B cell (primary cell): ENCODE results near the gene NBEAL2. TPM values are rescaled to one million over a fixed set of nuclear protein-coding genes. Genes with fewer than 3 reads are reported as not detected.

Experiments used
- ATAC-seq: fragments of 200-7000 bp; cut with Tn5 transposase; one replicate; pipeline ENCODE4 v1.10.0; 2021; ENCODE audit warnings: low read depth, mild to moderate bottlenecking, moderate number of reproducible peaks, moderate library complexity
- CTCF ChIA-PET: fragments of 350-600 bp; sonication (Branson Sonifier 250); formaldehyde crosslinking; loops from one replicate; lab custom pipeline; 2021; ENCODE audit warnings: antibody characterized with exemption, inconsistent platforms; lab: Charles Lee
- POLR2A ChIA-PET: fragments of 350-600 bp; sonication (Branson Sonifier 250); formaldehyde crosslinking; loops from one replicate; lab custom pipeline; 2021; ENCODE audit warnings: antibody characterized with exemption; lab: Charles Lee
- DNase-seq: peaks from one replicate; pipeline ENCODE4 v3.0.0; 2013
- H2AFZ ChIP-seq: 2 replicates; pipeline ENCODE4 v1.6.1; 2012; ENCODE audit warnings: mild to moderate bottlenecking, low read depth, low read length; ENCODE audit not compliant: insufficient read depth, poor library complexity, severe bottlenecking
- H3K27ac ChIP-seq, 2 donors: 1 replicate in 1 of 2; 2 replicates in 1 of 2; pipeline ENCODE4 v1.5.1; 2012 to 2013; ENCODE audit warnings: low read length in 2 of 2, mild to moderate bottlenecking in 2 of 2, moderate library complexity in 1 of 2
- H3K27me3 ChIP-seq, 4 experiments: fragments of 200-600 bp in 1 of 4; sonication (generic) in 1 of 4; replicated peaks in 1 of 4; 1 replicate in 2 of 4; 2 replicates in 2 of 4; pipeline versions ENCODE4 v1.6.1 to v1.7.0; 2013 to 2016; ENCODE audit warnings: low read length in 3 of 4, mild to moderate bottlenecking in 2 of 4, mixed read lengths in 1 of 4, moderate library complexity in 1 of 4; ENCODE audit not compliant: insufficient read depth in 4 of 4, control insufficient read depth in 3 of 4; ENCODE audit errors: control extremely low read depth in 1 of 4
- H3K36me3 ChIP-seq, 2 experiments: replicated peaks in 1 of 2; 1 replicate in 1 of 2; 2 replicates in 1 of 2; pipeline versions ENCODE4 v1.6.1 to v1.7.1; 2013; ENCODE audit warnings: low read length in 1 of 2; ENCODE audit not compliant: insufficient read depth in 2 of 2, control insufficient read depth in 1 of 2; ENCODE audit errors: control extremely low read depth in 1 of 2, extremely low read depth in 1 of 2
- H3K4me1 ChIP-seq, 2 donors: fragments of 200-600 bp in 1 of 2; sonication (generic) in 1 of 2; 1 replicate in 1 of 2; 2 replicates in 1 of 2; pipeline versions ENCODE4 v1.5.1 to v1.6.1; 2013 to 2017; ENCODE audit warnings: low read length in 2 of 2; ENCODE audit not compliant: control insufficient read depth in 2 of 2, insufficient read depth in 2 of 2
- H3K4me2 ChIP-seq: replicated peaks from 2 replicates; pipeline ENCODE3; 2012; ENCODE audit warnings: mild to moderate bottlenecking, low read depth, low read length; ENCODE audit not compliant: poor library complexity, severe bottlenecking
- H3K4me3 ChIP-seq, 5 experiments: fragments of 200-600 bp in 1 of 5; sonication (generic) in 1 of 5; 1 replicate in 3 of 5; 2 replicates in 2 of 5; pipeline versions ENCODE4 v1.5.1 to v1.7.0; 2011 to 2016; ENCODE audit warnings: low read length in 4 of 5, mild to moderate bottlenecking in 4 of 5, low read depth in 2 of 5, control low read depth in 1 of 5, moderate library complexity in 1 of 5; ENCODE audit not compliant: insufficient read depth in 1 of 5; ENCODE audit errors: control extremely low read depth in 1 of 5, extremely low read depth in 1 of 5
- H3K79me2 ChIP-seq: fragments of 200-600 bp; sonication (generic); one replicate; pipeline ENCODE4 v1.6.0; 2016; ENCODE audit warnings: low read length; ENCODE audit not compliant: control insufficient read depth, insufficient read depth
- H3K9ac ChIP-seq: fragments of 200-600 bp; sonication (generic); 2 replicates; pipeline ENCODE4 v1.6.1; 2017; ENCODE audit warnings: mild to moderate bottlenecking, low read length, moderate library complexity
- H3K9me3 ChIP-seq, 3 donors: one replicate each; pipeline versions ENCODE4 v1.6.1 to v1.7.1; 2013; ENCODE audit warnings: low read length in 2 of 3; ENCODE audit not compliant: control insufficient read depth in 2 of 3, insufficient read depth in 1 of 3; ENCODE audit errors: control extremely low read depth in 1 of 3
- H4K20me1 ChIP-seq: 2 replicates; pipeline ENCODE4 v1.6.0; 2012; ENCODE audit warnings: mild to moderate bottlenecking, low read length; ENCODE audit not compliant: insufficient read depth, control insufficient read depth, poor library complexity, severe bottlenecking
- H3K27ac Mint-ChIP-seq: one replicate; pipeline ENCODE4 v1.8.0; 2021; ENCODE audit warnings: mixed read lengths
- H3K27me3 Mint-ChIP-seq: one replicate; pipeline ENCODE4 v1.8.0; 2021; ENCODE audit warnings: mixed read lengths
- H3K4me1 Mint-ChIP-seq: one replicate; pipeline ENCODE4 v1.8.0; 2021; ENCODE audit warnings: mixed read lengths
- H3K4me3 Mint-ChIP-seq: one replicate; pipeline ENCODE4 v1.8.0; 2021; ENCODE audit warnings: mixed read lengths
- H3K9me3 Mint-ChIP-seq: one replicate; pipeline ENCODE4 v1.8.0; 2022; ENCODE audit warnings: mixed read lengths; ENCODE audit not compliant: insufficient read depth
- CTCF ChIP-seq: fragments of 200-600 bp; IDR thresholded peaks from one replicate; pipeline ENCODE4 v1.8.0; 2022; ENCODE audit warnings: antibody characterized with exemption, mild to moderate bottlenecking
- EZH2 ChIP-seq: IDR thresholded peaks from 2 replicates; pipeline ENCODE4 v1.6.1; 2012; ENCODE audit warnings: borderline replicate concordance, low read depth, mild to moderate bottlenecking, moderate library complexity, low read length; ENCODE audit not compliant: insufficient read depth, poor library complexity, severe bottlenecking
- WGBS: methylation state at CpG from one replicate; pipeline ENCODE4 v1.1.5; 2013; ENCODE audit warnings: missing lambda C conversion rate; ENCODE audit not compliant: insufficient coverage; 5-methylcytosine and 5-hydroxymethylcytosine counted together
- intact Hi-C: fragments of 100-400 bp; cut with micrococcal nuclease; formaldehyde crosslinking; loops from one replicate; pipeline ENCODE4 v1.10.0; 2022
- polyA plus RNA-seq: library from polyadenylated mRNA; depleted of rRNA; stranded (reverse); fragments of >200 nt; gene quantifications from 2 replicates; pipeline ENCODE4 v1.2.3, GENCODE V29; 2012
- total RNA-seq, 2 donors: library from RNA; stranded (reverse); fragments of 120-200 nt in 1 of 2; gene quantifications; 1 replicate in 1 of 2; 2 replicates in 1 of 2; pipeline versions ENCODE4 v1.2.3 to v1.2.4, GENCODE V29; 2013 to 2022

The NBEAL2 gene
- total and polyA plus RNA-seq, 2 donors (not counting 1 experiment from before 2014, with no cell fraction given), result 63.8 to 155 TPM

GRCh38 chr3:46934072-46934471, 45.4 kb upstream of the NBEAL2 start:
- intact Hi-C loops, result no loop called here
- H3K9ac ChIP-seq, result peak overlapping the region; percentile 7
- no peak overlapping the region for H3K4me2 ChIP-seq
- peaks cover 1 to 49% of the 10 kb centered on the region in 2 experiments for H3K36me3 ChIP-seq
- ChIA-PET CTCF (interaction anchor here (1.1 to 13.6 kb wide), 5 partner anchors 12 to 61 kb away, joined by 3 to 146 read pairs (median 4); partner anchors contain the start of gene CCDC12), POLR2A (no interaction called here)
- peak overlapping the region in 1 of 2 donors; percentile 62 for H3K27ac ChIP-seq
- H3K4me3 ChIP-seq, result no peak overlapping the region
- H3K79me2 ChIP-seq, result peaks cover 92% of the 10 kb centered on the region
- H3K9me3 Mint-ChIP-seq, result no peaks in the 10 kb centered on the region
- H3K27me3 ChIP-seq, result no peaks in the 10 kb centered on the region
- peaks cover 34% of the 10 kb centered on the region for H4K20me1 ChIP-seq
- H3K27ac Mint-ChIP-seq, result peak overlapping the region; percentile 68
- peaks cover 69 to 95% of the 10 kb centered on the region in 2 donors for H3K4me1 ChIP-seq
- H3K4me1 Mint-ChIP-seq, result peaks cover 81% of the 10 kb centered on the region
- H2AFZ ChIP-seq, result no peak overlapping the region
- no peaks in the 10 kb centered on the region for H3K27me3 Mint-ChIP-seq
- TF ChIP-seq CTCF (no peak), EZH2 (no peak)
- ATAC-seq, result no peak
- WGBS, result 67% methylated on average over 1 of the region's 2 CpGs
- no peak overlapping the region for H3K4me3 Mint-ChIP-seq
- DNase-seq, result no peak
- H3K9me3 ChIP-seq, result peaks cover 0 to 4% (median 0%) of the 10 kb centered on the region in 3 donors

GRCh38 chr3:46934498-46935167, 44.8 kb upstream of the NBEAL2 start:
- Histone ChIP-seq H4K20me1 (peaks cover 40% of the 10 kb centered on the region), H3K9ac (peak overlapping the region; percentile 7), H3K9me3 (no peaks in the 10 kb centered on the region), H2AFZ (no peak overlapping the region), H3K36me3 (peaks cover 1 to 54% of the 10 kb centered on the region in 2 experiments), H3K27ac (peak overlapping the region in 1 of 2 donors; percentile 62), H3K4me1 (peaks cover 69 to 95% of the 10 kb centered on the region in 2 donors), H3K27me3 (no peaks in the 10 kb centered on the region), H3K4me3 (no peak overlapping the region), H3K4me2 (no peak overlapping the region), H3K79me2 (peaks cover 97% of the 10 kb centered on the region)
- no peak for DNase-seq
- no peak for ATAC-seq
- ChIA-PET CTCF (interaction anchor here (1.1 to 13.6 kb wide), 3 partner anchors 13 to 60 kb away, joined by 3 to 146 read pairs (median 22); no protein-coding TSS in a partner anchor), POLR2A (no interaction called here)
- peak overlapping the region; percentile 68 for H3K27ac Mint-ChIP-seq
- no peaks in the 10 kb centered on the region for H3K27me3 Mint-ChIP-seq
- peaks cover 81% of the 10 kb centered on the region for H3K4me1 Mint-ChIP-seq
- intact Hi-C loops, result no loop called here
- TF ChIP-seq CTCF (no peak), EZH2 (no peak)
- no peak overlapping the region for H3K4me3 Mint-ChIP-seq
- 97% methylated on average over 8 of the region's 8 CpGs for WGBS
- H3K9me3 Mint-ChIP-seq, result no peaks in the 10 kb centered on the region
